Pons (tissue), 1 donor: ENCODE results near the gene ANAPC10.
"Not testable (repeated sequence)": the region's sequence is repeated elsewhere in the genome, so short reads cannot be mapped to it uniquely, and the experiment has no call there.

Experiments used
- DNase-seq: peaks from one replicate; pipeline ENCODE4 v3.0.0-alpha.2; 2016; ENCODE audit warnings: low spot score

The ANAPC10 gene

GRCh38 chr4:145003675-145004074 is 94.3 kb downstream of the ANAPC10 start:
- DNase-seq: no peak

GRCh38 chr4:145001635-145002034 is 96.4 kb downstream of the ANAPC10 start:
- DNase-seq: no peak

GRCh38 chr4:145000656-145001055 is 97.3 kb downstream of the ANAPC10 start:
- not testable (repeated sequence) for DNase-seq

GRCh38 chr4:144989306-144989705 is 108.7 kb downstream of the ANAPC10 start:
- DNase-seq: no peak

GRCh38 chr4:144985531-144985930 is 112.5 kb downstream of the ANAPC10 start:
- no peak for DNase-seq

GRCh38 chr4:144985014-144985413 is 113.0 kb downstream of the ANAPC10 start:
- no peak for DNase-seq

- no peak for DNase-seq
Measured at GRCh38 chr4:144984241-144984640, 113.8 kb downstream of the ANAPC10 start.

GRCh38 chr4:144975718-144976117 is 122.3 kb downstream of the ANAPC10 start:
- no peak for DNase-seq

- DNase-seq: no peak
Measured at GRCh38 chr4:144970597-144970996, 127.4 kb downstream of the ANAPC10 start.

GRCh38 chr4:144969821-144970220 is 128.2 kb downstream of the ANAPC10 start:
- no peak for DNase-seq

- DNase-seq: no peak
Measured at GRCh38 chr4:144968606-144969005, 129.4 kb downstream of the ANAPC10 start.

GRCh38 chr4:144967161-144967560 is 130.8 kb downstream of the ANAPC10 start:
- DNase-seq: no peak

GRCh38 chr4:144962300-144962699 is 135.7 kb downstream of the ANAPC10 start:
- no peak for DNase-seq

GRCh38 chr4:144955104-144955503 is 142.9 kb downstream of the ANAPC10 start:
- DNase-seq: no peak

GRCh38 chr4:144954230-144954629 is 143.8 kb downstream of the ANAPC10 start:
- DNase-seq: no peak

- DNase-seq: no peak
Measured at GRCh38 chr4:144948421-144948820, 149.6 kb downstream of the ANAPC10 start.

- DNase-seq: no peak
Measured at GRCh38 chr4:144948009-144948408, 150.0 kb downstream of the ANAPC10 start.
